Measurements from ENCODE around the gene KLF1. TPM values are rescaled to one million over a fixed set of nuclear protein-coding genes. Genes with fewer than 3 reads are reported as not detected.

The KLF1 gene
- total and polyA plus RNA-seq, 2 of the 8 experiments (the other 6 are each of a cell fraction or from before 2014, with no cell fraction given), result 0.84 to 0.91 TPM

DNA sequence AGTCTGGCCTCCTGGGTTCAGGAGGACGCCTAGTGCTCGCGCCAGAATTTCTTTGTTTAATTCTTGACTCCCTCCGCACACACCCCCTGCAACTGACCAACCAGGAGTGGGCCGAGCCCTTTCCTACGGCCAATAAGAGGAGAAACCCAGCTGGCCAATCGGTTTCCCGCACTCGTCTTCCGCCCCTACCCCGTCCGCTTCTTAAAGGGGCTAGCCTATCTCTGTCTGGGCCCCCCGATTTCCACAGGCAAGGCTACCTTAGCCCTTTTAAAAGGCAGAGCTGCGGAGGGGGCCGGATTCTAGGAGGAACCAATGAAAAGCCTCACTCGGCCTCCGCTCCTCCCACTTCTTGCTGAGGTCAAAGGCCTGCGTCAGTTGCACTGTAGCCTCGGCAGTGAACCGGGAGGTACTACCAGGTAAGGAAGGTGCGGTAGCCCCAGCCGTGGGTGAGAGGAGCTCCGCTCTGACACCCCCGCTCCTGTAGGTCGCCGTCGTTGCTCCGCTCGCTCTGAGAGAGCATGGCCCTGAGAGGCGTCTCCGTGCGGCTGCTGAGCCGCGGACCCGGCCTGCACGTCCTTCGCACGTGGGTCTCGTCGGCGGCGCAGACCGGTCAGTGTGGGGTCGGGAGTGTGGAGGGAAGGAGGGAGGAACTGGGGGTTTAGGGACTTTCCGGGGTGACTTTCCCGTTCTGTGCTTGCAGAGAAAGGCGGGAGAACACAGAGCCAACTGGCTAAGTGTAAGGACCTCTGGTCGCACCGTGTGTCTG lies 4.0 kb upstream of the KLF1 start, which contains the start of gene GCDH (continued):
- TF ChIP-seq, protein P1, sequence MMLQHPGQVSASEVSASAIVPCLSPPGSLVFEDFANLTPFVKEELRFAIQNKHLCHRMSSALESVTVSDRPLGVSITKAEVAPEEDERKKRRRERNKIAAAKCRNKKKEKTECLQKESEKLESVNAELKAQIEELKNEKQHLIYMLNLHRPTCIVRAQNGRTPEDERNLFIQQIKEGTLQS (IDR thresholded peaks at IDR 0.05; ENCODE audit: insufficient read depth, low read depth, low read length), result 0 out of 2 replicates have a peak, but pooled peaks have one; percentile 16
- TF ChIP-seq PHF8 (conservative IDR thresholded peaks at IDR 0.05; ENCODE audit: low read depth, low read length) (peak; percentile 79), FOSL1 (IDR thresholded peaks at IDR 0.05; ENCODE audit: insufficient read depth, low read depth, low read length) (no peak), SP4 (IDR thresholded peaks at IDR 0.05; ENCODE audit: low read length) (peak; percentile 89), NANOG (IDR thresholded peaks at IDR 0.05; ENCODE audit: insufficient read depth, low read depth, low read length, poor library complexity, severe bottlenecking) (no peak), POLR2AphosphoS5 (IDR thresholded peaks at IDR 0.05; ENCODE audit: low read depth, low read length) (peak; percentile 87), SRF (IDR thresholded peaks at IDR 0.05; ENCODE audit: low read depth, low read length) (no peak), CHD2 (IDR thresholded peaks at IDR 0.05; ENCODE audit: low read length) (peak; percentile 27; the same call in 1 of the 2 replicates), SIX5 (IDR thresholded peaks at IDR 0.05; ENCODE audit: low read depth, low read length) (no peak), RNF2 (IDR thresholded peaks at IDR 0.05; ENCODE audit: borderline replicate concordance, low read depth, low read length, missing control alignments, poor library complexity, severe bottlenecking) (no peak), BACH1 (IDR thresholded peaks at IDR 0.05; ENCODE audit: low read length) (no peak), RBBP5 (IDR thresholded peaks at IDR 0.05; ENCODE audit: borderline replicate concordance, low read depth, low read length) (no peak), CREB1 (IDR thresholded peaks at IDR 0.05) (peak; percentile 96), TEAD4 (IDR thresholded peaks at IDR 0.05; ENCODE audit: low read depth, low read length) (no peak), NRF1 (IDR thresholded peaks at IDR 0.05; ENCODE audit: low read depth, low read length) (no peak), ASH2L (IDR thresholded peaks at IDR 0.05; ENCODE audit: low read length) (no peak), YY1 (IDR thresholded peaks at IDR 0.05; ENCODE audit: low read depth, low read length) (no peak), POU5F1 (IDR thresholded peaks at IDR 0.05; ENCODE audit: low read depth, low read length) (no peak), KDM4A (IDR thresholded peaks at IDR 0.05; ENCODE audit: low read depth, low read length, severe bottlenecking) (peak; percentile 54), SAP30 (IDR thresholded peaks at IDR 0.05; ENCODE audit: insufficient read depth, insufficient replicate concordance, low read length) (peak; percentile 88), BRCA1 (IDR thresholded peaks at IDR 0.05; ENCODE audit: low read depth, low read length) (no peak), ZNF274 (IDR thresholded peaks at IDR 0.05; ENCODE audit: borderline replicate concordance, extremely low read depth, low read length) (no peak), SUZ12 (IDR thresholded peaks at IDR 0.05; ENCODE audit: low read length) (no peak)

All from H1 (cell line).